Vagina (tissue), 2 donors: ENCODE data around the gene ARHGAP27.

Experiments used
- POLR2A ChIP-seq, 2 donors: fragments of 450-650 bp; IDR thresholded peaks; one replicate each; pipeline ENCODE4 v1.6.1; 2017; ENCODE audit warnings: antibody characterized with exemption in 2 of 2, mild to moderate bottlenecking in 2 of 2, moderate library complexity in 2 of 2
- POLR2AphosphoS5 ChIP-seq, 2 donors: sonication (generic); formaldehyde crosslinking; IDR thresholded peaks; one replicate each; pipeline ENCODE4 v1.9.0; 2017; ENCODE audit warnings: antibody characterized with exemption in 2 of 2, mild to moderate bottlenecking in 2 of 2, low read depth in 1 of 2; ENCODE audit not compliant: insufficient read depth in 1 of 2
- TF ChIP-seq, protein P1 (sequence below), 3 experiments: fragments of 450-650 bp in 2 of 3; fragments of 200-600 bp in 1 of 3; sonication (generic) in 1 of 3; IDR thresholded peaks; one replicate each; pipeline ENCODE4 v1.5.1; 2017 to 2019; ENCODE audit warnings: antibody characterized with exemption in 3 of 3, mild to moderate bottlenecking in 2 of 3, moderate library complexity in 2 of 3

DNA sequence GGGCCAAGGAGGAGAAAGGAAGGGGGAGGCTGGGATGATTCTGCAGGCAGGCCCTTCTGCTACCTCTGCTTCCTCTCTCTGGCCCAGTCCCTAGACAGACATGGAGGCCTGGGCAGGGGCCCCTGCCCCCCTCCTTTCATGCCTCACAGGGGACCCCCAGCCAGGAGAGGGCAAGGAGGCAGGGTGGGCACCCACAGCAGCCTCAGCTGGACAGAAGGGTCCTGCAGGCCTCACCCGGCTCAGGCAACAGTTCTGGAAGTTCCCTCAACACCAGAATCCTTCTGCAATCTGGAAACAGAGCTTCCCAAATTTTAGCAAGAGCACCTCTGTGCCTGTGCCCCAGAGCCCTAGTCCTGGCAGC lies 8.7 kb downstream of the ARHGAP27 start:
- TF ChIP-seq, protein P1, sequence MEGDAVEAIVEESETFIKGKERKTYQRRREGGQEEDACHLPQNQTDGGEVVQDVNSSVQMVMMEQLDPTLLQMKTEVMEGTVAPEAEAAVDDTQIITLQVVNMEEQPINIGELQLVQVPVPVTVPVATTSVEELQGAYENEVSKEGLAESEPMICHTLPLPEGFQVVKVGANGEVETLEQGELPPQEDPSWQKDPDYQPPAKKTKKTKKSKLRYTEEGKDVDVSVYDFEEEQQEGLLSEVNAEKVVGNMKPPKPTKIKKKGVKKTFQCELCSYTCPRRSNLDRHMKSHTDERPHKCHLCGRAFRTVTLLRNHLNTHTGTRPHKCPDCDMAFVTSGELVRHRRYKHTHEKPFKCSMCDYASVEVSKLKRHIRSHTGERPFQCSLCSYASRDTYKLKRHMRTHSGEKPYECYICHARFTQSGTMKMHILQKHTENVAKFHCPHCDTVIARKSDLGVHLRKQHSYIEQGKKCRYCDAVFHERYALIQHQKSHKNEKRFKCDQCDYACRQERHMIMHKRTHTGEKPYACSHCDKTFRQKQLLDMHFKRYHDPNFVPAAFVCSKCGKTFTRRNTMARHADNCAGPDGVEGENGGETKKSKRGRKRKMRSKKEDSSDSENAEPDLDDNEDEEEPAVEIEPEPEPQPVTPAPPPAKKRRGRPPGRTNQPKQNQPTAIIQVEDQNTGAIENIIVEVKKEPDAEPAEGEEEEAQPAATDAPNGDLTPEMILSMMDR (IDR thresholded peaks at IDR 0.05): no peak
- TF ChIP-seq POLR2A (IDR thresholded peaks at IDR 0.05): no peak
- TF ChIP-seq POLR2AphosphoS5 (IDR thresholded peaks at IDR 0.05; ENCODE audit: insufficient read depth in 1 of 2, low read depth in 1 of 2): no peak
